Muscle of back (tissue), 13 donors: ENCODE results near the gene ASS1. TPM values are rescaled to one million over a fixed set of nuclear protein-coding genes. Genes with fewer than 3 reads are reported as not detected.
"Not testable (repeated sequence)": the region's sequence is repeated elsewhere in the genome, so short reads cannot be mapped to it uniquely, and the experiment has no call there.

Experiments used
- DNase-seq, 3 donors: peaks; one replicate each; pipeline versions ENCODE4 v3.0.0 to v3.0.0-alpha.2; 2013
- long read RNA-seq, 9 donors: transcript quantifications; one replicate each; lab custom pipeline, GENCODE V29; 2026
- polyA plus RNA-seq, 10 donors: library from polyadenylated mRNA; unstranded; fragments of 120-200 nt; gene quantifications; one replicate each; pipeline ENCODE4 v1.2.1, GENCODE V29; 2013; ENCODE audit not compliant: insufficient read length in 10 of 10

The ASS1 gene
- 10 to 100 TPM; 44.9 to 88.4 (median 58.4) TPM for polyA plus RNA-seq
- long read RNA-seq, donor 1, transcript ASS1-201 (15 exons, 1,564 nt) = major isoform, 11 of 21 reads
- long read RNA-seq, donor 1, partial matches to known transcripts = 10 of 21 reads
- long read RNA-seq, donor 1, other reads (novel, unspliced or antisense) = 0 of 21 reads
- long read RNA-seq, donor 2, transcript ASS1-201 (15 exons, 1,564 nt) = major isoform, 10 of 10 reads
- long read RNA-seq, donor 2, partial matches to known transcripts = 0 of 10 reads
- long read RNA-seq, donor 2, other reads (novel, unspliced or antisense) = 0 of 10 reads
- long read RNA-seq, donor 3 = 0 reads
- long read RNA-seq, donor 4, transcript ASS1-201 (15 exons, 1,564 nt) = major isoform, 17 of 17 reads
- long read RNA-seq, donor 4, partial matches to known transcripts = 0 of 17 reads
- long read RNA-seq, donor 4, other reads (novel, unspliced or antisense) = 0 of 17 reads
- long read RNA-seq, donor 5, transcript ASS1-201 (15 exons, 1,564 nt) = major isoform, 25 of 44 reads
- long read RNA-seq, donor 5, partial matches to known transcripts = 17 of 44 reads
- long read RNA-seq, donor 5, other reads (novel, unspliced or antisense) = 0 of 44 reads
- long read RNA-seq, donor 6, transcript ASS1-201 (15 exons, 1,564 nt) = major isoform, 19 of 25 reads
- long read RNA-seq, donor 6, partial matches to known transcripts = 5 of 25 reads
- long read RNA-seq, donor 6, other reads (novel, unspliced or antisense) = 0 of 25 reads
- long read RNA-seq, donor 7, transcript ASS1-201 (15 exons, 1,564 nt) = major isoform, 14 of 14 reads
- long read RNA-seq, donor 7, partial matches to known transcripts = 0 of 14 reads
- long read RNA-seq, donor 7, other reads (novel, unspliced or antisense) = 0 of 14 reads
- long read RNA-seq, donor 8, transcript ASS1-201 (15 exons, 1,564 nt) = major isoform, 12 of 17 reads
- long read RNA-seq, donor 8, partial matches to known transcripts = 5 of 17 reads
- long read RNA-seq, donor 8, other reads (novel, unspliced or antisense) = 0 of 17 reads
- long read RNA-seq, donor 9, partial matches to known transcripts = 0 of 3 reads
- long read RNA-seq, donor 9, other reads (novel, unspliced or antisense) = 0 of 3 reads

DNA sequence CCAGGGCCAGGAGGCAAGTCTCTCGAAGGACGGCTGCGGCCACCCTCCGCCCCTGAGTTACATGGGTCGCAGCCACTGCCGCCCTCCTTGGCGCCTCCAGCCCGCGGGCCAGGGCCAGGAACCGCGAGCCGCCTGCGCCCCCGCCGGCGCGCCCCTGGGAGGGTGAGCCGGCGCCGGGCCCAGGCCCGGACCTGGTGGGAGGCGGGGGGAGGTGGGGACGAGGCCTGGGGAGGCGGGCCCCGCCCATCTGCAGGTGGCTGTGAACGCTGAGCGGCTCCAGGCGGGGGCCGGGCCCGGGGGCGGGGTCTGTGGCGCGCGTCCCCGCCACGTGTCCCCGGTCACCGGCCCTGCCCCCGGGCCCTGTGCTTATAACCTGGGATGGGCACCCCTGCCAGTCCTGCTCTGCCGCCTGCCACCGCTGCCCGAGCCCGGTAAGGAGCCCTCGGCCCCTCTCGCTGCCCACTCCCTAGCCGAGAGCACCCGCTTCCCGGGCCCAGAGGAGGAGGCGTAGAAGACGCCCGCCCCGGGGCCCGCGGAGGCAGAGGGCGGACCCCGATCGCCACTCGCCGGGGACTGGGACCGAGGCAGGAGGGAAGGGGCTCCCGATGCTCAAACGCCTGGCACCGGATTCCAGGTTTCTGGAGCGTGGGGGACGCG is at the start of gene ASS1:
Gene ASS1 (plus strand): TSS at position 397 of the 657 bp plus-strand sequence. CDS start 7,268 bp downstream, outside the sequence.
- DNase-seq = peak in 2 of 3 donors; percentile 67 to 78

DNA sequence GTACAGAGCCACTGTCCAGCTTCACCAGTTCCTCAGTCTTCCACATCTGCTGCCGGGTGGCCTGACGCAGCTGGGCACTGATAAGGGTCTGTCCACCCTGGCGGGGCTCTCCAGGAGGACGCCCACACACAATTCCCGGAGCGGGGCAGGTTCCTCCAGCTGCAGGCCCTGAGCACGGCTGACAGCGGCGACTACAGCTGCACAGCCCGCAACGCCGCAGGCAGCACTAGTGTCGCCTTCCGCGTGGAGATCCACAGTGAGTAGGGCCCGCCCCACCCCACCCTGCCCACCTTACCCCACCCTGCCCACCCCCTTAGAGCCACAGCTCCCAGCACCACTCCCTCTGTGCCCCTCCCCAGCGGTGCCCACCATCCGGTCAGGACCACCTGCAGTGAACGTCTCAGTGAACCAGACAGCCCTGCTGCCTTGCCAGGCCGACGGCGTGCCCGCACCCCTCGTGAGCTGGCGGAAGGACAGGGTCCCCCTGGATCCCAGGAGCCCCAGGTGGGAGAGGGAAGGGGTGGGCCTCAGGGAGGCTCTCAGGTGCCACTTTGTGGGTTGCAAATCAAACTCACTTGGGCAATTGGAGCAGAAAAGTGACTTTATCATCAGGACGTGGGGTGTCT is 48.8 kb upstream of the ASS1 start:
- DNase-seq = no peak

DNA sequence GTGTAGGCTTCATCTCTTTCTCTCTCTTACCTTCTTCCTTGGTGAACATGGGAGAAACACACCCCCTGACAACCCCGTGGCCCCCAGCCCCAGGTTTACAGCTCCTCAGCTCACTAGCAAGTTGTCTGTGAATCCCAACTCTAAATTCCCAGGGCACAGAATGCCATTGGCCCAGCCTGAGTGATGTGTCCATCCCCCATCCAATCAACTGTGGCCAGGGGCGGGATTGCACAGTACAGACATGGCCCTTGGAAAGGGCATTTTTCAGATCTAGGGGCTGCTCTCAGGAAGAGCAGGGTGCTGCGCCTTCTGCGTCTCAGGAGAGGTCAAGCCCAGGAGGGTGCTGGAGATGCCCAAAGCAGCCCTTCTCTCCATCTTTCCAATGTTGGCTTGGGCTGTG is 48.2 kb upstream of the ASS1 start:
- DNase-seq = no peak

DNA sequence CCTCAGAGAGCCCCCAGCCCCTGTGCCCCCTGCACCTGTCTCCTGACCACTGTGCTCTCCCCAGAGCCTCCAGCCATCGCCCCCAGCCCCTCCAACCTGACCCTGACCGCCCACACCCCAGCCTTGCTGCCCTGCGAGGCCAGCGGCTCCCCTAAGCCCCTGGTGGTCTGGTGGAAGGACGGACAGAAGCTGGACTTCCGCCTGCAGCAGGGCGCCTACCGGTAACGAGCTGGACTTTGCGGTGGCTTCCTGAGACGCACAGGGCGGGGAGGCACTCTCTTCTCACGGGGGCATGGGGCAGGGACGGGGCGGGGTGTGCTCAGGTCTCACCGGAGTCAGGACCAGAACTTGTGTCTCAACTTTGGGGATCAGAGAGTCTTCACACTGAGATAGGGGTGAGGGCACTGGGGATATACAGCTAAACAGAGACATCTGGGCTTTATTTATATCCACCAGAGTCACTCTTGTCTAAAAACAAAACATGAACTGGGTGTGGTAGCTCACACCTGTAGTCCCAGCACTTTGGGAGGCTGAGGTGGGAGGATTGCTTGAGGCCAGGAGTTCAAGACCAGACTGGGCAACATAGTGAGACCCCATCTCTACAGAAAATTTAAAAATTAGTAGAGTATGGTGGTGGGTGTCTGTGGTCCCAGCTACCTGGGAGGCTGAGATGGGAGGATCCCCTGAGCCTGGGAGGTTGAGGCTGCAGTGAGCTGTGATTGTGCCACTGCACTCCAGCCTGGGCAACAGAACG is 46.1 kb upstream of the ASS1 start:
- DNase-seq = no peak

DNA sequence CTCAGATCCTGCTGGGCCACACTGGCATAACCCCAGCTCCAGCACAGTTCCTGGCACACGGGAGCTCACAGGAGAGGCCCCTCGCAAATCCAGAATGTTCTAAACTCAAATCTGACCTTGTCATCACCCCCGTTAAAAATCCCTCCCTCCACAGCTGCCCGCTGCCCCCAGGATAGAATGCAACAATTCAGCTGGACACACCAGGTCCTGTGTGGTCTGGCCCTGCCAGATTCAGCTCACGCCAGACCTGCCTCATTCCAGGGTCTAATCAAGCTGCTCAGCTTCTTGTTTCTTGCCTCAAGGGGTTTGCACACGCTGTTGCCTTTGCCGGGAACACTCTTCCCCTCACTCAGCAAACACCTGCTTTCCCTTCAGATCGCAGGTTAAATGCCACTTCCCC is 45.0 kb upstream of the ASS1 start:
- no peak for DNase-seq

DNA sequence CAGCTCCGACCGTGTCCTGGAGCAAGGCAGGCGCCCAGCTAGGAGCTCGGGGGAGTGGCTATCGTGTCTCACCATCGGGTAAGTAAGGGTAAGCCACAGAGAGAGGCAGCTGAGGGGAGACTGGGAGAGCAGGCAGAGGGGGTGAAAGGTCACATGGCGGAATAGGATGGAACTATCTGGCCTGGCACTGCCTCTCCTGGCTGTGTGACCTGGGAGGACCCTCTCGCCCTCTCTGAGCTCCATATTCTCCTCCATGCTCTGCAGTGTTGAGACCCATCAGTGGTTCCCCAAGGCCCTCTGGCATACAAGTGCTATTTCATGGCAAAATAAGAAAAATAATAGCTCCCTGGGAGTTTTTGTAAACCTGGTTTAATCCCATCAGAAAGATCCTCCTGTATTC is 43.9 kb upstream of the ASS1 start:
- no peak for DNase-seq

DNA sequence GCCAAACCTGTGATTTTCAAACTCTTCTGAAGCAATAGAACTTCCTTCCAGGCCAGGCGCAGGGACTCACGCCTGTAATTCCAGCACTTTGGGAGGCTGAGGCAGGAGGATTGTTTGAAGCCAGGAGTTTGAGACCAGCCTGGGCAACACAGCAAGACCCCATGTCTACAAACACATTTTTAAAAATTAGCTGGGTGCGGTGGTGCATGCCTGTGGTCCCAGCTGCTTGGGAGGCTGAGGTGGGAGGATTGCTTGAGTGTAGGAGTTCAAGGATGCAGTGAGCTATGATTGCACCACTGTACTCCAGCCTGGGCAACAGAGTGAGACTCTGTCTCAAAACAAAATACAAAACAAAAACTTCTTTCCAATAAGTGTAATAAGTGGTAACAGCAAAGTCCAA is 43.0 kb upstream of the ASS1 start:
- DNase-seq = not testable (repeated sequence)

DNA sequence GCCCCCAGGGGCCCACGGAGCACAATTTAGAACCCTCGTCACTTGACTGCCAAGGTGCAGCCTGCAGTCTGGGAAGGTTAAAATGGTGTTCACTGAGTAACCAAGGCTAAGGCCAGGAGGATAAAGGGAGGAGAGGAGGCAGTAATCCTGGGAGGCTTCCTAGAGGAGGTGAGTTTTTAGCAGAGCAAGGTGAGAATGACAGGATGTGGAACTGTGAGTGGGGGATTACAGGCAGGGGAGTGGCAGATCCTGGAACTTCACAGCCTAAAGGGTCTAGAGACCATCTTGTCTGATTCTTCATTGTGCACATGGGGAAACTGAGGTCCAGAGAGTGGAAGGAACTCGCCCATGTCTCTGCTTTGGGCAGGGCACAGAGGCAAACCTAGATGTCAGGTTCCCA is 42.5 kb upstream of the ASS1 start:
- DNase-seq = no peak

DNA sequence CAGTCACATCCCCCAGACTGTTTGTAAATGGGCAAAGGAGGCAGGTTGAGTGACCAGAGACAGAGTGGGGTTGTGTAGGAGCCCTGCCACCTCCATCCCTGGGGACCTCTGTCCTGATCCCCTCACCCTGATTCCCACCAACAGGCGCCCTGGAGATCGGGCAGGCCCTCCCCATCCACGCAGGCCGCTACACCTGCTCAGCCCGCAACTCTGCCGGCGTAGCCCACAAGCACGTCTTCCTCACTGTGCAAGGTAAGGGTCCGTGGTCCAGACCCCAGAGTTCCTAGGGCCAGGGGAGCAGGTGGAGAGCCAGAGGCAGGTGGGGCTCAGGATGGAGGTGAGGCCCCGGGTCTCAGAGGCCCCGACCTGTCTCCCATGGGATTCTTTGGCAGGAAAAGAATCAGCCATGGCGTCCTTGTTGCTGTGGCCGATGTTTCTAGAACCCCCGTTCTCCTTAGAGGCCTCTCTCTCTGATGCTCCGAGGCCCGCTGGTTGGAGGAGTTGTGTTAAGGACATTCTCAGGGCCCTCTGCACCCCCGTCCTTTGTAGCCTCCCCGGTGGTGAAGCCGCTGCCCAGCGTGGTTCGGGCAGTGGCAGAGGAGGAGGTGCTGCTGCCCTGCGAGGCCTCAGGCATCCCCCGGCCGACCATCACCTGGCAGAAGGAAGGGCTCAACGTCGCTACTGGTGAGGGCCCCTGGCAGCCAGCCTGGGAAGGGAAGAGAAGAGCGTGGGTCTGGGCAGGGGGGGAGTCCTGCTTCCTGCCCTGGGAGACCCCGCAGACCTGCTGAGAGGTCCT is 41.9 kb upstream of the ASS1 start:
- no peak for DNase-seq

DNA sequence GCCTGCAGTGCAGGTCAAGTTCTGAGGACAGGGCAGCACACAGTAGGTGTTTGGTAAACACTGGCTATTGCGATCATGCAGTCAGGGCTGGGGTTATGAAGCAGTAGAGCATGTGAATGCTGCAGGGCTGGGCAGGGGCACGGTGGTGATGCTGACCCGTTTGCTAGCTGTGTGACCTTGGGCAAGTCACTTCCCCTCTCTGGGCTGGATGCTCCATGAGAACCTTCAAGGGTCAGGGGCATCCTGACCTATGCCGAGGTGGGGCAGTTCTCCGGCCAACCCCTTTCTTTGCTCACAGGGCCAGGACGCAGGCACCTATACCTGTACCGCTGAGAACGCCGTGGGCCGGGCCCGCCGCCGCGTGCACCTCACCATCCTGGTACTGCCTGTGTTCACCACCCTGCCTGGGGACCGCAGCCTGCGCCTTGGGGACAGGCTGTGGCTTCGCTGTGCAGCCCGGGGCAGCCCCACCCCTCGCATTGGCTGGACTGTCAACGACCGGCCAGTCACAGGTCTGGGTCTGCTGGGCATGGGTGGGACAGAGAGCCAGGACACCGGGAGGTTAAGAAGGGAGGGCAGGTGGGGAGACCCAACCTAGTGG is 39.0 kb upstream of the ASS1 start:
- no peak for DNase-seq

DNA sequence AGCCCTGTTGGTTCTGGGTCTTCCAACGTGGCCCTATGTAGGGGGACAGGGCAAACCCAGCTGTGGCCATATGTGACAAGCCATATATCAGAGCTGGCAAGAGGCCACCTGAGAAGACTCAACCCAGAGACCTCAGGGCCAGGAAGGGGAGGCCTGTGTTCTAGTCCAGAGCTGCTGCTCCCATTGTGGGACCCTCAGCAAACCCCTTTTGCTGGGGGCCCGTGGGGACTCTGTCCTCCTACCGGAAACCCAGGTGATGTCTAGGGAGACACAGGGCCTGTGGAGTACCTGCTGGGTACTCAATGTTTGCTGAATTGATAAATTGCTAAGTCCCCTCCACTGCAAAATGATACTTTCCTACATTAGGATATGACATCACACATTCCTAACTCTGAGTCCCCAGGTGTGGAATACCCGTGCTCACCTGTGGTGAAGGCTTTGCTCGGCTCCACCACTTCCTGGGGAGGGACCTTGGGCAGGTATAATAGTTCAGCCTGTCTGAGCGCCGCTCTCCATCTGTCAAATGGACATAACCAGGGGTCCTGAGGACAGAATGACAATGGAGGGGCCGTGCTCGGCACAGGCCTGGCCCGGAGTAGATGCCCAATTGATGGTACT is 38.4 kb upstream of the ASS1 start:
- DNase-seq = no peak

DNA sequence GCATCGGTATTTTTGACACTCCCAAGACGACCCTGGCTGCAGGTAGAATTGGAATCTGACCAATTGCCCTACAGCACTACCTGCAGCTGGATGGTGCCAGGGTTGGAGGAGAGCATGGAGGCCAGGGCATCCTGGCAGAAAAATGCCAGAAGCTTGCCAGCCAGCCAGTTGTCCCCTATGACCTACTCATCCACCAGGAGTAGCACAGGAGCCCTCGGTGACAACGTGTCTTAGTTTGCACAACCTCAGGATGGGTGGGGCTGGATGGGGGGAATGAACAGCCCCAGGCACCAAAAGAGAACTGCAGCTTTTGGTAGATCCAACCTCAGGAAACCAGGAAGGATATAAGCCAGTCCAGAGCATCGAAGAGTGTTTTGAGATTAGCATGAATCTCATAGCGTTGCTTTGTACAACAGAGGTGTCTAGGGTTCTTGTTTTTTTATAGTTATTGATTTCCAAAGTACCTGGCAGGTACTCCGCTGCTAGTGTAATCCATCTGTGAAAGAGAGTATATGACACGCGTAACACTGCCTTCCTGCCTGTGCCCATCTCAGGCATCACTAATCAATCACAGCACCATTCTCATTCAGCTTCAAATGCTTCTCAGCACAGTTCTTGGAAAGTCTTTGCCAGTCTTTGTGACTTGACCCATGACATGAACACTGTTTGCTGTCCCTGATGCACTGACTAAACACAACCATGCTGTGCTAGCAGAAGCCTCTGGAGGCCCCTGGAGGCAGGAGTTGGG is 36.7 kb upstream of the ASS1 start:
- no peak for DNase-seq

DNA sequence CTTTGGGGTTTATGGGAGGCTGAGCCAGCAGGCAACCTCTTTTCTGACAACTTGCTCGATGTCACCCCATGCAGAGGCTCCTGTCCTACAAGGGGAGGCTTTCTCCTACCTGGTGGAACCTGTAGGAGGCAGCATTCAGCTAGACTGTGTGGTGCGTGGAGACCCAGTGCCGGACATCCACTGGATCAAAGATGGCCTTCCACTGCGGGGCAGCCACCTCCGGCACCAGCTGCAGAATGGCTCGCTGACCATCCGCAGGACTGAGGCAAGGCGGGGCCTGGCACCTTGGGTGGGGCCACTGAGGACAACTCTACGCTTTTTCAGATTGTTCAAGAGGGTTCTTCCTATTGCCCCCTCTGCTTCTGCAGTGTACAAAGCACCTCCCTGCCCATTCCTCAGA is 36.1 kb upstream of the ASS1 start:
- no peak for DNase-seq

DNA sequence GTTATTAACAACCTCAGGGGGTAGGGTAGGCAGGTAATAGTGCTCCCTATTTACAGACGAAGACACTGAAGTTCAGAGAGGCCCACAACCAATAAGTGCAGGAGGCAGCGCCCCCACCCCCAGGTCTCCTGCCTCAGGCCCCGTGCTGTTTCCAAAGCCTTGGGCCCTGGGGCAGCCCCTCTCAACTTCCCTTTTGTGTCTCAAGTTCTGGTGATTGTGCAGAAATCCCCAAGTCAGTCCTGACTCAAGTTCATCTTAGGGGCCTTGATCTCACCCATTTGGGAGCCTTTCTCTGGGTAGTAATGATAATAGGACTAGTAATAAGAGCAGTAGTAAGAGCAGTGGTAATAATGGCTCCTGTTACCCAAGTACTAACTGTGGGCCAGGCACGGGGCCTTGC is 35.5 kb upstream of the ASS1 start:
- DNase-seq = no peak

DNA sequence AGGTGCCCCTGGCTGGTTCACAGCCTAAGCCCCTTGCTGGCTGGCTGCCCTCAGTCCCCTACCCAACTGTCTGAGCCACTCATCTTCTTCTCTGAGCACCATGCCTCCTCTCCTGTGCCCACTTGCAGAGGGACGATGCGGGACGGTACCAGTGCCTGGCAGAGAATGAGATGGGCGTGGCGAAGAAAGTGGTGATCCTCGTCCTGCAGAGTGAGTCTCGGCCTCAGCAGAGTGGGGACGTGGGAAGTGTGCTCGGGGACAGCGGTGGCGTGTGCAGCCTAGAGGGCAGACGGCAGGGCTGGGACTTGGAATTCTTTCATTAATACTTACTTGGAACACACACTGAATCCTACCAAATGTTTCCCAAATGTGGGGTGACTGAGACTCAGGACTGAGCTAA is 34.3 kb upstream of the ASS1 start:
- no peak for DNase-seq

DNA sequence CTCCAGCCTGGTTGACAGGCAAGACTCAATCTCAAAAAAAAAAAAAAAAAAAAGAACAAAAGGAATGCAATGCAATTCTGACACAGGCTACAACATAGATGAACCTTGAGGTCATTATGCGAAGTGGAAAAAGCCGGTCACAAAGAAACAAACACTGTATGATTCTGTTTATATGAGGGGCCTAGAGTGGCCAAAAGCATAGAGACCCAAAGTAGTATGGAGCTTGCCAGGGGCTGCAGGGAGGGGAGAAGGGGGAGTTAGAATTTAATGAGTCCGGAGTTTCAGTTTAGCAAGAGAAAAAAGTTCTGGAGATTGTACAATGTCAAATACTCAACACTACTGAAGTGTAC is 33.2 kb upstream of the ASS1 start:
- DNase-seq = no peak

DNA sequence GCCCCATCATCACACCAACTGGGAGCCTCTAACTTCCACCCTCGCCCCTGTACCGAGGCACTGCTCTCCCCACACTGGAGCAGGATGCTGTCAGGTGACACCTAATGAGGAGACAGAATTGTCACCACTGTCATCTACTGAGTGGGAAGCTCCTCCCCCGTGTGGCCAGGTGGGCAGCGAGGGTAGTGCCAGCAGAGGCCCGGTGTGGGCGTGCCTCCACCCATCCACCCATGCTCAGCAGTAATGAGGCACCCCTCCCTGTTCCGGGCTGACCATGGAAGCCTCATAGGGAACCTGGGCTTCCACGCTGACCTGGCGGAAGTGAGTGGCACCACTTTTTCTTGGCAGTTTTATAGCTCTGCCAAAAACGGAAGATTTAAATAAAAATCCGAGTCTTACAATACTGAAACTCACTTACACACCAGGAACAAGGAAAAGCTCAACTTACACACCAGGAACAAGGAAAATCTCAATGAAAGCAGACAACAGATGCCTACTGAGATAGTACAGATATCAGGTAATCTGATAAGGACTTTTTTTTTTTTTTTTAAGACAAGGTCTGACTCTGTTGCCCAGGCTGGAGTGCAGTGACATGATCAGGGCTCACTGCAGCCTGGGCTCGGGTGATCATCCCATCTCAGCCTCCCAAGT is 30.6 kb upstream of the ASS1 start:
- DNase-seq = no peak
